GM21786 (cell line): ENCODE measurements around the gene UBE2V1.
"Not testable (repeated sequence)": the region's sequence is repeated elsewhere in the genome, so short reads cannot be mapped to it uniquely, and the experiment has no call there.

Source experiments
- ATAC-seq: cut with Tn5 transposase; IDR thresholded peaks from one replicate; pipeline ENCODE4 v1.9.1; 2021; ENCODE audit not compliant: unreplicated experiment

UBE2V1 gene

GRCh38 chr20:50097843-50098242, 15.1 kb downstream of the UBE2V1 start:
- no peak for ATAC-seq

- ATAC-seq, result no peak
These were observed 16.7 kb downstream of the UBE2V1 start for GRCh38 chr20:50096237-50096636.

GRCh38 chr20:50095476-50096078, 17.4 kb downstream of the UBE2V1 start:
- no peak for ATAC-seq

GRCh38 chr20:50094522-50094921, 18.4 kb downstream of the UBE2V1 start:
- ATAC-seq, result no peak

GRCh38 chr20:50093240-50093639, 19.7 kb downstream of the UBE2V1 start:
- ATAC-seq, result no peak

GRCh38 chr20:50092436-50092835, 20.5 kb downstream of the UBE2V1 start:
- ATAC-seq, result no peak

- no peak for ATAC-seq
These were observed 23.2 kb downstream of the UBE2V1 start for GRCh38 chr20:50089787-50090177.

- no peak for ATAC-seq
These were observed 23.7 kb downstream of the UBE2V1 start for GRCh38 chr20:50089140-50089786.

- ATAC-seq, result no peak
These were observed 24.9 kb downstream of the UBE2V1 start for GRCh38 chr20:50088022-50088421.

- no peak for ATAC-seq
These were observed 27.2 kb downstream of the UBE2V1 start for GRCh38 chr20:50085481-50086365.

GRCh38 chr20:50085146-50085480, 27.8 kb downstream of the UBE2V1 start:
- ATAC-seq, result no peak

GRCh38 chr20:50083034-50083433, 29.9 kb downstream of the UBE2V1 start:
- no peak for ATAC-seq

GRCh38 chr20:50082056-50082455, 30.9 kb downstream of the UBE2V1 start:
- ATAC-seq, result not testable (repeated sequence)

GRCh38 chr20:50077818-50078601, 34.9 kb downstream of the UBE2V1 start:
- ATAC-seq, result no peak

GRCh38 chr20:50073500-50073899, 39.5 kb downstream of the UBE2V1 start:
- no peak for ATAC-seq

GRCh38 chr20:50071039-50071888, 41.7 kb downstream of the UBE2V1 start:
- peak; percentile 43 for ATAC-seq

- no peak for ATAC-seq
These were observed 42.6 kb downstream of the UBE2V1 start for GRCh38 chr20:50070361-50070760.

- ATAC-seq, result no peak
These were observed 44.8 kb downstream of the UBE2V1 start for GRCh38 chr20:50068041-50068651.

- no peak for ATAC-seq
These were observed 45.5 kb downstream of the UBE2V1 start for GRCh38 chr20:50067461-50067860.

GRCh38 chr20:50067018-50067417, 45.9 kb downstream of the UBE2V1 start:
- ATAC-seq, result no peak
